Left lung (tissue), 10 donors: Measurements from ENCODE around the gene WASL. TPM values are rescaled to one million over a fixed set of nuclear protein-coding genes. Genes with fewer than 3 reads are reported as not detected.
"Not testable (repeated sequence)": the region's sequence is repeated elsewhere in the genome, so short reads cannot be mapped to it uniquely, and the experiment has no call there.

Experiments used
- ATAC-seq: fragments of 200-7000 bp; cut with Tn5 transposase; one replicate; pipeline ENCODE4 v1.9.1; 2020; ENCODE audit warnings: moderate library complexity
- DNase-seq, 4 donors: peaks; one replicate each; pipeline ENCODE4 v3.0.0-alpha.2; 2013 to 2020
- H3K27ac ChIP-seq, 2 donors: fragments of 200-600 bp; sonication (generic) in 1 of 2; one replicate each; pipeline versions ENCODE4 v1.5.0 to v1.8.0; 2020 to 2021
- H3K27me3 ChIP-seq, 2 donors: fragments of 200-600 bp; sonication (generic) in 1 of 2; one replicate each; pipeline versions ENCODE4 v1.5.0 to v1.8.0; 2020 to 2021
- H3K36me3 ChIP-seq, 2 donors: fragments of 200-600 bp; sonication (generic) in 1 of 2; one replicate each; pipeline versions ENCODE4 v1.5.0 to v1.8.0; 2020 to 2021
- H3K4me1 ChIP-seq, 2 donors: fragments of 200-600 bp; one replicate each; pipeline ENCODE4 v1.8.0; 2021
- H3K4me3 ChIP-seq, 2 donors: fragments of 200-600 bp; sonication (generic) in 1 of 2; one replicate each; pipeline versions ENCODE4 v1.5.0 to v1.8.0; 2020 to 2021; ENCODE audit warnings: mild to moderate bottlenecking in 1 of 2
- H3K9me3 ChIP-seq, 2 donors: fragments of 200-600 bp; sonication (generic) in 1 of 2; one replicate each; pipeline versions ENCODE4 v1.5.0 to v1.8.0; 2020 to 2021
- CTCF ChIP-seq, 2 donors: fragments of 200-600 bp; sonication (generic) in 1 of 2; IDR thresholded peaks; one replicate each; pipeline versions ENCODE4 v1.5.0 to v1.8.0; 2021; ENCODE audit warnings: antibody characterized with exemption in 2 of 2
- intact Hi-C, 2 donors: fragments of 100-400 bp; cut with DNase I; formaldehyde crosslinking; loops; one replicate each; pipeline versions ENCODE4 v1.11.2 to v1.14.2; 2022
- polyA plus RNA-seq, 6 donors: library from polyadenylated mRNA; unstranded; fragments of 120-200 nt; gene quantifications; one replicate each; pipeline ENCODE4 v1.2.1, GENCODE V29; 2013; ENCODE audit not compliant: insufficient read length in 6 of 6
- total RNA-seq, 2 donors: library from RNA; stranded (reverse); fragmentation: NEBNext Ultra II Directional; extraction: Animal tissue kit (Norgen Biotek cat#: 25700); gene quantifications; one replicate each; pipeline ENCODE4 v1.2.1, GENCODE V29; 2021
- donor health status: DM: no; HTN: yes; CAD: no.
- donor health status: DM: no; HTN: no; CAD: no.

Gene WASL
- total and polyA plus RNA-seq, 8 donors, result 30.4 to 54.5 (median 53.4) TPM

GRCh38 chr7:123795917-123796316, 47.1 kb upstream of the WASL start:
- Histone ChIP-seq H3K4me1 (no peaks in the 10 kb centered on the region), H3K36me3 (no peaks in the 10 kb centered on the region), H3K9me3 (no peaks in the 10 kb centered on the region), H3K27me3 (no peaks in the 10 kb centered on the region), H3K4me3 (no peak overlapping the region), H3K27ac (no peak overlapping the region)
- ATAC-seq (no peak), DNase-seq (no peak)
- intact Hi-C loops, result loop anchor here in 1 of 2 donors (10.0 kb wide), 1 partner anchor 69 kb away; no protein-coding TSS in a partner anchor
- no peak for TF ChIP-seq CTCF (IDR thresholded peaks at IDR 0.05)

GRCh38 chr7:123795116-123795515, 46.3 kb upstream of the WASL start:
- not testable (repeated sequence) for H3K9me3 ChIP-seq, ATAC-seq, H3K27ac ChIP-seq, H3K4me3 ChIP-seq, DNase-seq, H3K4me1 ChIP-seq, H3K27me3 ChIP-seq, H3K36me3 ChIP-seq
- intact Hi-C loops, result loop anchor here in 1 of 2 donors (10.0 kb wide), 1 partner anchor 70 kb away; no protein-coding TSS in a partner anchor

GRCh38 chr7:123792547-123792946, 43.7 kb upstream of the WASL start:
- Histone ChIP-seq H3K4me1 (no peaks in the 10 kb centered on the region), H3K27me3 (no peaks in the 10 kb centered on the region), H3K36me3 (no peaks in the 10 kb centered on the region), H3K27ac (no peak overlapping the region), H3K4me3 (no peak overlapping the region), H3K9me3 (no peaks in the 10 kb centered on the region)
- intact Hi-C loops, result loop anchor here in 1 of 2 donors (10.0 kb wide), 1 partner anchor 72 kb away; no protein-coding TSS in a partner anchor
- no peak for ATAC-seq
- DNase-seq, result no peak
- TF ChIP-seq CTCF (IDR thresholded peaks at IDR 0.05), result no peak

- H3K36me3 ChIP-seq, result no peaks in the 10 kb centered on the region
- no peak overlapping the region for H3K4me3 ChIP-seq
- H3K27me3 ChIP-seq, result no peaks in the 10 kb centered on the region
- no peaks in the 10 kb centered on the region for H3K4me1 ChIP-seq
- DNase-seq (no peak), ATAC-seq (no peak)
- no peak overlapping the region for H3K27ac ChIP-seq
- intact Hi-C loops, result loop anchor here in 1 of 2 donors (10.0 kb wide), 1 partner anchor 74 kb away; no protein-coding TSS in a partner anchor
- no peaks in the 10 kb centered on the region for H3K9me3 ChIP-seq
- no peak for TF ChIP-seq CTCF (IDR thresholded peaks at IDR 0.05)
Observed at GRCh38 chr7:123791001-123791400, 42.2 kb upstream of the WASL start.

- DNase-seq (no peak), ATAC-seq (no peak)
- H3K4me1 ChIP-seq, result no peaks in the 10 kb centered on the region
- no peak for TF ChIP-seq CTCF (IDR thresholded peaks at IDR 0.05)
- H3K4me3 ChIP-seq, result no peak overlapping the region
- H3K36me3 ChIP-seq, result no peaks in the 10 kb centered on the region
- no peak overlapping the region for H3K27ac ChIP-seq
- intact Hi-C loops, result loop anchor here in 1 of 2 donors (10.0 kb wide), 1 partner anchor 75 kb away; no protein-coding TSS in a partner anchor
- H3K27me3 ChIP-seq, result no peaks in the 10 kb centered on the region
- no peaks in the 10 kb centered on the region for H3K9me3 ChIP-seq
Observed at GRCh38 chr7:123789817-123790216, 41.0 kb upstream of the WASL start.

GRCh38 chr7:123789206-123789784, 40.5 kb upstream of the WASL start:
- H3K27me3 ChIP-seq, result no peaks in the 10 kb centered on the region
- intact Hi-C loops, result no loop called here
- H3K4me3 ChIP-seq, result no peak overlapping the region
- no peak overlapping the region for H3K27ac ChIP-seq
- H3K4me1 ChIP-seq, result no peaks in the 10 kb centered on the region
- no peaks in the 10 kb centered on the region for H3K9me3 ChIP-seq
- ATAC-seq (no peak), DNase-seq (no peak)
- no peaks in the 10 kb centered on the region for H3K36me3 ChIP-seq
- TF ChIP-seq CTCF (IDR thresholded peaks at IDR 0.05), result no peak
